Stimulated activated CD8-positive, alpha-beta memory T cell treated with anti-CD3 and anti-CD28 coated beads, Interleukin-7, amount 100 ng/mL, for 4 hours (primary cell): ENCODE data around the gene KAZALD1.
"Not testable (repeated sequence)": the region's sequence is repeated elsewhere in the genome, so short reads cannot be mapped to it uniquely, and the experiment has no call there.

ENCODE experiments used
- DNase-seq, 2 donors: peaks; one replicate each; pipeline ENCODE4 v3.0.0-alpha.2; 2020; ENCODE audit warnings: low read depth in 2 of 2

The KAZALD1 gene

DNA sequence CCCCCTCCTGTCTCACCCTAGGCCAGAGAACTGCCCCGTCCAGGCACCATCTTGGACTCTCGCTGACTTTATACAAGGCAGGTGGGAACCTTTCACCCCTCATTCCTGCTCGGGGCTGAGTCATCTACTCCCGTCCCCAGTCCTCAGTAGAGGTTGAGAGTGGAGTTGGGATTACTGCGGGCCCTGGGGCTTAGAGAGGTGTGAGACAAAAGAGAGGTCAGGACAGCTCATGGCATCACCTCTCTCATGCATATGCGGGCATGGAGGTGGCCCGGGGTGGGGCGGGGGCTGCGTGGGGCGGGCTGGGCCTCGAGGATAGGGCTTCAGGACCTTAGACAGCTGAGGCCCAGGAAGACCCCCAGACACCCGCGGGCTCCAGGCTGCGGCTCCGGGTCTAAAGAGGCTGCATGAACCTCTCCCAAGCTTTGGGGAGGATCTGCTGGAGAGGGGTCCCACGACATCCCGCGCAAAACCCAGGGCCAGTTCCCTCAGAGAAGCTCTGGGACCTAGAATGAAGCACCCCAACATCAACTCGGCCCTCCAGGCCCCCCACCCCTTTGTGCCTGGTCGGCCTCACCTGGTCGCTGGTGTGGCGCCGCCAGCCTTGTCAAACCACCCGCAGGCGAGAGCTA lies 31.2 kb upstream of the KAZALD1 start:
- no peak for DNase-seq

DNA sequence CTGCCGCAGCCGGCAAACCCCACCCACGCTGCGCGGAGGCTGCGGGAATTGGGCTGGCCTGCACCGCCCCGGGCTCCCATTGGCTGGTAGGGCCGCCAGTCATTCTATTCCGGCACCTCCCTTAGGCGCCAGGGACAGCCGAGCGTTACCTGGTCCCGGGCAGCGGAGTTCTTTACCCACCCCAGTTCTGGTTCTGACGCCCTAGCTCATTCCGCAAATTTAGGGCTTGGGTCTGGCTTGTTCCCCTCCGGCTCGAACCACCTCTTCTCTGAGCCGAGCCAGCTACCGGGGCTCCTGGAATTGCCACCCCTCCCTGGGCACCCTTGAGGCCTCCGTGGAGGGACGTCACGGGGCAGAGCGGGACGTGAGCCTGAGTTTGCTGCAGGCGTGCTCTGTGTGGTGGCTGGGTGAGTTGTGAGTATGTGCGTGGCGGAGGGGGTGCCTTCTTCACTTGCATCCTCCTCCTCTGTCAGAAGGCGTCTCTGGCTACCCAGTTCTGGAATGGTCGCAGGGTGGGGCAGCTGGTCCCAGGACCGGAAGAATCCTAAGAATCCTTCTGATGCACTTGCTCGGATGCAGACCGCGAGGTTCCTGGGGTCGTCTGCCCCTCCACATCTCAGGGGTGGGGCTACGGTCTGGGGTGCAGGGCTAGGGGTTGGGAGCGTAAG lies 30.5 kb upstream of the KAZALD1 start, which contains the start of the genes PDZD7 and SFXN3:
PDZD7 (minus strand) TSS at position 2 of the 668 bp plus-strand sequence. CDS start 910 bp downstream, outside the sequence.
SFXN3 (plus strand) TSS at position 107 of the 668 bp plus-strand sequence. CDS start 3,461 bp downstream, outside the sequence.
- peak; percentile 89 to 96 for DNase-seq

- DNase-seq, result peak; percentile 55 to 72
Measured at GRCh38 chr10:101031796-101032636, 29.8 kb upstream of the KAZALD1 start.

- DNase-seq, result peak; percentile 53 to 55
Measured at GRCh38 chr10:101032637-101033224, 29.1 kb upstream of the KAZALD1 start.

- DNase-seq, result no peak
Measured at GRCh38 chr10:101033276-101033675, 28.5 kb upstream of the KAZALD1 start.

- not testable (repeated sequence) for DNase-seq
Measured at GRCh38 chr10:101034404-101034803, 27.4 kb upstream of the KAZALD1 start.

DNA sequence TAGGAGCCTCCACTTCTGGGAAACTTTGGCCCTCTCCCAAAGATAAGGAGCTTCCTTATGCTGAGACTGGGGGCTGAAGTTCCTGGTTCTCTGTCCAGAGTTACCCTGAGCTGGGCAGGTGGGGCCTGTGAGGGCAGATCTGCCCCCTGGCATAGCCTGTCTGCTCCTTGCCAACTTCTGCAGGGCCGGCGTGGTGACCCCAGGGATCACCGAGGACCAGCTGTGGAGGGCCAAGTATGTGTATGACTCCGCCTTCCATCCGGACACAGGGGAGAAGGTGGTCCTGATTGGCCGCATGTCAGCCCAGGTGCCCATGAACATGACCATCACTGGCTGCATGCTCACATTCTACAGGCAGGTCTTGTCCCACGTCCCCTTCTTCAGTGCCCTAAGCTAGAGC lies 26.5 kb upstream of the KAZALD1 start:
- DNase-seq, result no peak

GRCh38 chr10:101035916-101036702 lies 25.7 kb upstream of the KAZALD1 start:
- no peak for DNase-seq

DNA sequence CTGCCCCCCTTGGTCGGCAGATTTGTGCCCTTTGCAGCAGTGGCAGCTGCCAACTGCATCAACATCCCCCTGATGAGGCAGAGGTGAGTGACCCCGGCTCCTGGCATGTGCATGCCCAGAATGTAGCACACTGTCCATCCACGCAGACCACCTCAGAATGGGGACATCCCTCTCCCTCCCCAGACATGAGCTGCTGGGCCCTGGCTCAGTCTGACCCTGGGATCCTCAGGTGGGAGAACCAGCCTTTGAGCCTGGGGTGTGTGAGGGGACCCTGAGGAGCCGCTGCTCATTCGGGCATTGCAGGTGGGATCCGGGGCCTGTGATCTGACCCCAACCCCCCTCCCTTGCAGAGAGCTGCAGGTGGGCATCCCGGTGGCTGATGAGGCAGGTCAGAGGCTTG lies 25.1 kb upstream of the KAZALD1 start:
- no peak for DNase-seq

- no peak for DNase-seq
Measured at GRCh38 chr10:101038484-101038883, 23.3 kb upstream of the KAZALD1 start.

DNA sequence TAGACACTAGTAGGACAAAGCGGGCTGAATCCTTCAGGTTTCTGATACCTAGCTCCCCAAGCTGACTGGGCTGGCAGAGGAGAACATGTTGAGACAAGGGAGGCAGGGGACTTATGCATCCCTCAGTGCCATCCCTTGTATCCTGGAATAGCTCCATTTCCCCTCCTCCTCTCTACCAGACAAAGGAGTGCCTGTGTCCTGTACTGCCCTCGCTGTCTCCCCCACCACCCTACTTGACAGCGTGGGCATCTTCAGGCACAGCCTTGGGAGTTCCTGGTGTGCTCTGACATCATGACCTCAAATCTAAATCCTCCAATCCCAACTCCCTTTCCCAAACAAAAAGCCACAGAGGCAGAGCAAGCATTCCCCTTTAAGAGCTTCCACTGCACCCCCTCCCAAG lies 21.7 kb upstream of the KAZALD1 start:
- no peak for DNase-seq

- DNase-seq, result no peak
Measured at GRCh38 chr10:101040851-101041250, 20.9 kb upstream of the KAZALD1 start.

DNA sequence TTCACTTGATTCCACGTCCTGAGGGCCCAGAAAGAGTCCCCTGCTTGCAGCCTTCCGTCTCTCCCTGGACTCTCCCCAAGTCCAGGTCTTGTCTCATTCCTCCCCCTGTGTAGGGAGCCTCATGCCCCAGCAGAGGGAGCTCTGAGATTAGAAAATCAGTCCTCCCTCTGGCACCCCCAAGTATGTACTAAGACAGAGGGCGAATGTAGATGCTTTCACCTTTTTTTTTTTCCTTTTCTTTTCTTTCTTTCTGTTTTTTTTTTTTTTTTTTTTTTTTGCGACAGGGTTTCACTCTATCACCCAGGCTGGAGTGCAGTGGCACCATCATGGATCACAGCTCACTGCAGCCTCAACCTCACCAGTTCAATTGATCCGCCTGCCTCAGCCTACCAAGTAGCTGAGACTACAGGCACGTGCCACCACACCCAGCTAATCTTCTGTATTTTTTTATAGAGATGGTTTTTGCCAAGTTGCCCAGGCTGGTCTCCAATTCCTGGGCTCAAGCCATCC lies 20.5 kb upstream of the KAZALD1 start:
- peak; percentile 54 to 69 for DNase-seq

- no peak for DNase-seq
Measured at GRCh38 chr10:101042118-101042517, 19.7 kb upstream of the KAZALD1 start.

- DNase-seq, result peak; percentile 78 to 80
Measured at GRCh38 chr10:101042667-101043362, 19.0 kb upstream of the KAZALD1 start.

DNA sequence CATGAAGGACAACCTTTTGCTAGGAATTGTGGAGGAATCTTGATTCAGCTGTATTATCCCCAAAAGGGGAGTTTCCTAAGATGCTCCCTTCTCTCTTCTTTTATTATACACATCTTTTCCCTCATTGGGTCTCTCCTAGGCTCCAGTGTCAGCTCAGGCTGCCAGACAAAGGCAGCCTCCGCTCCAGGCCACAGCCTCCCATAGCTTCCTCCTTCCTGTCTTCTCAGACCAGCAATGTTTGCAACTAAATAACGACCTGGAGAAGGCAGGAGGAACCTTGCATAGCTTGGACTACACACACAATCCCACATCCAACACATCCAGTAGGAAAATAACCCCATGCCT lies 18.5 kb upstream of the KAZALD1 start:
- DNase-seq, result no peak

DNA sequence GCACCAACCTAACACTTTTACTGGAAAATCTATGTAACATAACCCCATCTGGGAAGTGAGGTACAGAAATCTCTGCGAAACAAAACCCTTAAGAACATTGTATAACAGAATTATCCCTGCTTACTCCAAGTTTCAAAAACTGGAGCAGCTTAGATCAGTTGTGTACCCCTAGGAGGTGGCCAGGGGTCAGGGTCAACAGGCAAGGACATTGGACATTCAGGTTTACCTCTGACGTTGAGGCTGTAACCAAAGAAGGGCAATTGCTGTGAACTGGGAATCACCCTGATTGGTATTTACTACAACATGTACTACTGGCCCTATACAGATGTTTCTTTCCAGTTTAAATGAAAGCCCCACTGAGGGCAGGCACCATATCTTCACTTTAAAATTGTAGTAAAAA lies 17.7 kb upstream of the KAZALD1 start:
- no peak for DNase-seq

- DNase-seq, result no peak
Measured at GRCh38 chr10:101046332-101047238, 15.2 kb upstream of the KAZALD1 start.

DNA sequence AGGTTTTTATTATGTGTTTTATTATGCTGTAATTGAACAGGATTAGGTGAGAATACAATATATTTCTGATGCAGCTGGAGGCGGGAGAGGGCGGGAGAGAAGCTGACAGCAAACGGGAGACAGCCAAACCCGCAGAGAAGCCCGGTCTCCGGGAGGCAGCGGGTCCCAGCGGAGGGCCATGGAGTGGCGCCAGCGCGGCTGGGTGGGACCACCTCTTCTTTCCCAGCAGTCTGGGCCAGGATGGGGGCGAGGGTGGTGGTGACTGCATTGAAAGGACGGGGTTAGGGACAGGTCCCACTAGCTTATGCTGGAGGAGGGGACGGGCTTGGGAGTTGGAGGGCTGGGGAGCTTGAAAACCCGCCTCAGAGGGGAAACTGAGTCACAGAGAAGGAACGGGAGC lies 14.5 kb upstream of the KAZALD1 start:
- no peak for DNase-seq
